ENCODE results near the gene PRKAG1.

- TF ChIP-seq TAF1 (IDR thresholded peaks at IDR 0.05; ENCODE audit: borderline replicate concordance, low read depth, low read length) (no peak), POLR2A (IDR thresholded peaks at IDR 0.05; ENCODE audit: low read depth, low read length) (no peak)
These were observed 53.2 kb downstream of the PRKAG1 start for GRCh38 chr12:48965298-48965838.

Measured in GM12892 (cell line).